B cell (primary cell): Measurements from ENCODE around the gene ALDOB. TPM values are rescaled to one million over a fixed set of nuclear protein-coding genes. Genes with fewer than 3 reads are reported as not detected.

Experiments used
- ATAC-seq: fragments of 200-7000 bp; cut with Tn5 transposase; one replicate; pipeline ENCODE4 v1.10.0; 2021; ENCODE audit warnings: low read depth, mild to moderate bottlenecking, moderate number of reproducible peaks, moderate library complexity
- CTCF ChIA-PET: fragments of 350-600 bp; sonication (Branson Sonifier 250); formaldehyde crosslinking; loops from one replicate; lab custom pipeline; 2021; ENCODE audit warnings: antibody characterized with exemption, inconsistent platforms; lab: Charles Lee
- POLR2A ChIA-PET: fragments of 350-600 bp; sonication (Branson Sonifier 250); formaldehyde crosslinking; loops from one replicate; lab custom pipeline; 2021; ENCODE audit warnings: antibody characterized with exemption; lab: Charles Lee
- DNase-seq: peaks from one replicate; pipeline ENCODE4 v3.0.0; 2013
- H2AFZ ChIP-seq: 2 replicates; pipeline ENCODE4 v1.6.1; 2012; ENCODE audit warnings: mild to moderate bottlenecking, low read depth, low read length; ENCODE audit not compliant: insufficient read depth, poor library complexity, severe bottlenecking
- H3K27ac ChIP-seq, 2 donors: 1 replicate in 1 of 2; 2 replicates in 1 of 2; pipeline ENCODE4 v1.5.1; 2012 to 2013; ENCODE audit warnings: low read length in 2 of 2, mild to moderate bottlenecking in 2 of 2, moderate library complexity in 1 of 2
- H3K27me3 ChIP-seq, 4 experiments: fragments of 200-600 bp in 1 of 4; sonication (generic) in 1 of 4; replicated peaks in 1 of 4; 1 replicate in 2 of 4; 2 replicates in 2 of 4; pipeline versions ENCODE4 v1.6.1 to v1.7.0; 2013 to 2016; ENCODE audit warnings: low read length in 3 of 4, mild to moderate bottlenecking in 2 of 4, mixed read lengths in 1 of 4, moderate library complexity in 1 of 4; ENCODE audit not compliant: insufficient read depth in 4 of 4, control insufficient read depth in 3 of 4; ENCODE audit errors: control extremely low read depth in 1 of 4
- H3K36me3 ChIP-seq, 2 experiments: replicated peaks in 1 of 2; 1 replicate in 1 of 2; 2 replicates in 1 of 2; pipeline versions ENCODE4 v1.6.1 to v1.7.1; 2013; ENCODE audit warnings: low read length in 1 of 2; ENCODE audit not compliant: insufficient read depth in 2 of 2, control insufficient read depth in 1 of 2; ENCODE audit errors: control extremely low read depth in 1 of 2, extremely low read depth in 1 of 2
- H3K4me1 ChIP-seq, 2 donors: fragments of 200-600 bp in 1 of 2; sonication (generic) in 1 of 2; 1 replicate in 1 of 2; 2 replicates in 1 of 2; pipeline versions ENCODE4 v1.5.1 to v1.6.1; 2013 to 2017; ENCODE audit warnings: low read length in 2 of 2; ENCODE audit not compliant: control insufficient read depth in 2 of 2, insufficient read depth in 2 of 2
- H3K4me2 ChIP-seq: replicated peaks from 2 replicates; pipeline ENCODE3; 2012; ENCODE audit warnings: mild to moderate bottlenecking, low read depth, low read length; ENCODE audit not compliant: poor library complexity, severe bottlenecking
- H3K4me3 ChIP-seq, 5 experiments: fragments of 200-600 bp in 1 of 5; sonication (generic) in 1 of 5; 1 replicate in 3 of 5; 2 replicates in 2 of 5; pipeline versions ENCODE4 v1.5.1 to v1.7.0; 2011 to 2016; ENCODE audit warnings: low read length in 4 of 5, mild to moderate bottlenecking in 4 of 5, low read depth in 2 of 5, control low read depth in 1 of 5, moderate library complexity in 1 of 5; ENCODE audit not compliant: insufficient read depth in 1 of 5; ENCODE audit errors: control extremely low read depth in 1 of 5, extremely low read depth in 1 of 5
- H3K79me2 ChIP-seq: fragments of 200-600 bp; sonication (generic); one replicate; pipeline ENCODE4 v1.6.0; 2016; ENCODE audit warnings: low read length; ENCODE audit not compliant: control insufficient read depth, insufficient read depth
- H3K9ac ChIP-seq: fragments of 200-600 bp; sonication (generic); 2 replicates; pipeline ENCODE4 v1.6.1; 2017; ENCODE audit warnings: mild to moderate bottlenecking, low read length, moderate library complexity
- H3K9me3 ChIP-seq, 3 donors: one replicate each; pipeline versions ENCODE4 v1.6.1 to v1.7.1; 2013; ENCODE audit warnings: low read length in 2 of 3; ENCODE audit not compliant: control insufficient read depth in 2 of 3, insufficient read depth in 1 of 3; ENCODE audit errors: control extremely low read depth in 1 of 3
- H4K20me1 ChIP-seq: 2 replicates; pipeline ENCODE4 v1.6.0; 2012; ENCODE audit warnings: mild to moderate bottlenecking, low read length; ENCODE audit not compliant: insufficient read depth, control insufficient read depth, poor library complexity, severe bottlenecking
- H3K27ac Mint-ChIP-seq: one replicate; pipeline ENCODE4 v1.8.0; 2021; ENCODE audit warnings: mixed read lengths
- H3K27me3 Mint-ChIP-seq: one replicate; pipeline ENCODE4 v1.8.0; 2021; ENCODE audit warnings: mixed read lengths
- H3K4me1 Mint-ChIP-seq: one replicate; pipeline ENCODE4 v1.8.0; 2021; ENCODE audit warnings: mixed read lengths
- H3K4me3 Mint-ChIP-seq: one replicate; pipeline ENCODE4 v1.8.0; 2021; ENCODE audit warnings: mixed read lengths
- H3K9me3 Mint-ChIP-seq: one replicate; pipeline ENCODE4 v1.8.0; 2022; ENCODE audit warnings: mixed read lengths; ENCODE audit not compliant: insufficient read depth
- CTCF ChIP-seq: fragments of 200-600 bp; IDR thresholded peaks from one replicate; pipeline ENCODE4 v1.8.0; 2022; ENCODE audit warnings: antibody characterized with exemption, mild to moderate bottlenecking
- EZH2 ChIP-seq: IDR thresholded peaks from 2 replicates; pipeline ENCODE4 v1.6.1; 2012; ENCODE audit warnings: borderline replicate concordance, low read depth, mild to moderate bottlenecking, moderate library complexity, low read length; ENCODE audit not compliant: insufficient read depth, poor library complexity, severe bottlenecking
- WGBS: methylation state at CpG from one replicate; pipeline ENCODE4 v1.1.5; 2013; ENCODE audit warnings: missing lambda C conversion rate; ENCODE audit not compliant: insufficient coverage; 5-methylcytosine and 5-hydroxymethylcytosine counted together
- intact Hi-C: fragments of 100-400 bp; cut with micrococcal nuclease; formaldehyde crosslinking; loops from one replicate; pipeline ENCODE4 v1.10.0; 2022
- polyA plus RNA-seq: library from polyadenylated mRNA; depleted of rRNA; stranded (reverse); fragments of >200 nt; gene quantifications from 2 replicates; pipeline ENCODE4 v1.2.3, GENCODE V29; 2012
- total RNA-seq, 2 donors: library from RNA; stranded (reverse); fragments of 120-200 nt in 1 of 2; gene quantifications; 1 replicate in 1 of 2; 2 replicates in 1 of 2; pipeline versions ENCODE4 v1.2.3 to v1.2.4, GENCODE V29; 2013 to 2022

ALDOB gene
- total and polyA plus RNA-seq, 2 donors (not counting 1 experiment from before 2014, with no cell fraction given): not detected

- Histone ChIP-seq H2AFZ (peak within 1 kb of the TSS; percentile 96), H4K20me1 (no peaks in the 10 kb centered on the region), H3K79me2 (peaks cover 90% of the 10 kb centered on the region), H3K4me2 (peak within 1 kb of the TSS; percentile 89), H3K27ac (peak within 1 kb of the TSS; percentile 87 to 97), H3K9me3 (peaks cover 0 to under 1% (median 0%) of the 10 kb centered on the region in 3 donors), H3K27me3 (no peaks in the 10 kb centered on the region), H3K9ac (peak within 1 kb of the TSS; percentile 99), H3K4me3 (peak within 1 kb of the TSS; percentile 72 to 98 (median 92)), H3K4me1 (peaks cover 20 to 21% of the 10 kb centered on the region in 2 donors), H3K36me3 (peaks cover 9 to 31% of the 10 kb centered on the region in 2 experiments)
- intact Hi-C loops: loop anchor here (1.0 to 5.0 kb wide), 3 partner anchors 49 to 1301 kb away; partner anchors contain the start of genes ERP44, INVS and RNF20
- Mint-ChIP-seq H3K9me3 (peaks cover 4% of the 10 kb centered on the region), H3K27ac (peak within 1 kb of the TSS; percentile 99), H3K27me3 (no peaks in the 10 kb centered on the region), H3K4me1 (peaks cover 74% of the 10 kb centered on the region), H3K4me3 (peak within 1 kb of the TSS; percentile 100)
- DNase-seq (peak; percentile 99), ATAC-seq (peak; percentile 93)
- WGBS: under 1% methylated on average over 44 of the region's 44 CpGs
- POLR2A ChIA-PET: interaction anchor here (1.2 kb wide), 1 partner anchor 10 kb away, joined by 3 read pairs; no protein-coding TSS in a partner anchor
- TF ChIP-seq EZH2 (no peak), CTCF (no peak)
- CTCF ChIA-PET: interaction anchor here (0.9 to 2.3 kb wide), 4 partner anchors 10 to 135 kb away, joined by 4 to 10 read pairs (median 4); partner anchors contain the start of gene RNF20
These were observed 37.3 kb downstream of the ALDOB start, which contains the start of the genes MRPL50 and ZNF189 for GRCh38 chr9:101398068-101398929. Gene MRPL50 (minus strand): TSS chr9:101398618. CDS start chr9:101398592, 26 bp downstream. Gene ZNF189 (plus strand): TSS chr9:101398851. CDS start chr9:101399157, 306 bp downstream.
